Measurements from ENCODE around the gene GPRC5A.

Gene GPRC5A

DNA sequence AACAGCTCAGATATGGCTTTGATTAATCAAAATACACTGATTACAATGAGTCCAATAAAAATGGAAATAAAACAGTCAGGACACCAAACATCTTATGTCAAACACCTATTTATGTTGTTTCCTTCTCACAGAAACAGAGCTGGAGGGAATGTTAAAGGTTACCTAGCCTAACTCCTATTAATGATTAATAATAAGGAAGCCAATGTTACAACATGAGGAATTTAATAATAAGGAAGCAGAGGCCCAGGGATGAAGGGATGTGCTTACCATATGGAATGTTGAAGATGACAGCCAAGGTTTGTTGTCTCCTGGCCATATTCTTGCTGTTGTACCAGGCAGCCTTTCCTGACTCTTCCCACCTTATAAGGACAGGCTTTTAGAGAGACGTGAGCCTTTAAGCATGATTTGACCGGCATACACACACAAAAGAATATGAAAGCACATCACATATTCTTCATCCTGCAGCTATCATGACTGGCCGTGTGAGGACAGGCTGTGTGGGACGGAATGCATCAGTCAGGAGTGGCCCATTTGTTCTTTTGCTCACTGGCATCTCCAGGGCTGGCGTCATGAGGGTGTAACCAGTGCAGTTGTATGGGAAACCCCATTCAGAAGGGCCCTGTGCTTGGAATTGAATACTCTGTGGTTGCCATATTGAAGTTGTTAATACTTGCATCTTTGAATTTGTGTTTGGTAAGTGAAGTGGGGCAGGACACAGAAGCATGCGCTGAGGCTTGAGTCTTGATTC, 63.7 kb downstream of the GPRC5A start:
- no peak overlapping the region for H3K4me3 ChIP-seq (replicated peaks in 1 of 2; ENCODE audit: low read depth in 2 of 2, low read length in 2 of 2)
- DNase-seq (ENCODE audit: low read depth in 2 of 2), result no peak
- TF ChIP-seq, protein P1, sequence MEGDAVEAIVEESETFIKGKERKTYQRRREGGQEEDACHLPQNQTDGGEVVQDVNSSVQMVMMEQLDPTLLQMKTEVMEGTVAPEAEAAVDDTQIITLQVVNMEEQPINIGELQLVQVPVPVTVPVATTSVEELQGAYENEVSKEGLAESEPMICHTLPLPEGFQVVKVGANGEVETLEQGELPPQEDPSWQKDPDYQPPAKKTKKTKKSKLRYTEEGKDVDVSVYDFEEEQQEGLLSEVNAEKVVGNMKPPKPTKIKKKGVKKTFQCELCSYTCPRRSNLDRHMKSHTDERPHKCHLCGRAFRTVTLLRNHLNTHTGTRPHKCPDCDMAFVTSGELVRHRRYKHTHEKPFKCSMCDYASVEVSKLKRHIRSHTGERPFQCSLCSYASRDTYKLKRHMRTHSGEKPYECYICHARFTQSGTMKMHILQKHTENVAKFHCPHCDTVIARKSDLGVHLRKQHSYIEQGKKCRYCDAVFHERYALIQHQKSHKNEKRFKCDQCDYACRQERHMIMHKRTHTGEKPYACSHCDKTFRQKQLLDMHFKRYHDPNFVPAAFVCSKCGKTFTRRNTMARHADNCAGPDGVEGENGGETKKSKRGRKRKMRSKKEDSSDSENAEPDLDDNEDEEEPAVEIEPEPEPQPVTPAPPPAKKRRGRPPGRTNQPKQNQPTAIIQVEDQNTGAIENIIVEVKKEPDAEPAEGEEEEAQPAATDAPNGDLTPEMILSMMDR (IDR thresholded peaks at IDR 0.05; ENCODE audit: low read depth, low read length), result no peak

DNA sequence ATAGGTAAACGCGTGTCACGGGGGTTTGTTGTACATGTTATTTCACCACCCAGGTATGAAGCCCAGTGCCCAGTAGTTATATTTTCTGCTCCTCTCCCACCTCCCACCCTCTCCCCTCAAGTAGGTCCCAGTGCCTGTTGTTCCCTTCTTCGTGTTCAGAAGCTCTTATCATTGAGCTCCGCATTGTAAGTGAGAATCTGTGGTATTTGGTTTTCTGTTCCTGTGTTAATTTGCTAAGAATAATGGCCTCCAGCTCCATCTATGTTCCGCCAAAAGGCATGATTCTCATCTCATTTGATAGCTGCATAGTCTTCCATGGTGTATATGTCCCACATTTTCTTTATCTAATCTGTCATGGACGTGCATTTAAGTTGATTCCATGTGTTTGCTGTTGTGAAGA, 67.5 kb downstream of the GPRC5A start:
- no peak overlapping the region for H3K4me3 ChIP-seq (replicated peaks in 1 of 2; ENCODE audit: low read depth in 2 of 2, low read length in 2 of 2)
- DNase-seq (ENCODE audit: low read depth in 2 of 2), result no peak
- TF ChIP-seq, protein P1 (IDR thresholded peaks at IDR 0.05; ENCODE audit: low read depth, low read length), result no peak

DNA sequence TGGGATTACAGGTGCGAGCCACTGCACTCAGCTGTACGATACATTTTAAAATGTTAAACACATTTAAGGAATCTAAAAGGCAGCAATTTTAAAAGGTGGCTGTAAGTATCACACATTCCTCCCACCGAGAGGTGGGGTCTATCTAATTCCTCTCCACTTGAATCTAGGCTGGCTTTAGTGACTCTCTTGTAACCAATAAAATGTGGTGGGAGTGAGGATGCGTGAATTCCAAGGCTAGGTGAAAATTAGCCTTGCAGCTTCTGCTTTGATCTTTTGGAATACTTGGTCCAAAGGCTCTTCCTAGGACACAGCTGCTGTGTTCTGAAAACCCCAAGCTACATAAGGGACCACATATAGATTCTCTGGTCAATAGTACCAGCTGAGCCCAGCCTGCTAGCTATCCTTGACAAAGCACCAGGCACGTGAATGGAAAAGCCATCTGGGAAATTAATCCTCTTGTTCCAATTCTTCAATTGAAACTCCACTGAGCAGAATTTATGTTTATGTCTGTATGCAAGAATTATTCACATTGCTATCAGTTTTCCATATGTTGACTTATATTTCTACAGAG, 69.4 kb downstream of the GPRC5A start:
- TF ChIP-seq, protein P1 (IDR thresholded peaks at IDR 0.05; ENCODE audit: low read depth, low read length), result no peak
- no peak for DNase-seq (ENCODE audit: low read depth in 2 of 2)
- no peak overlapping the region for H3K4me3 ChIP-seq (replicated peaks in 1 of 2; ENCODE audit: low read depth in 2 of 2, low read length in 2 of 2)

- TF ChIP-seq, protein P1 (IDR thresholded peaks at IDR 0.05; ENCODE audit: low read depth, low read length), result no peak
- H3K4me3 ChIP-seq (replicated peaks in 1 of 2; ENCODE audit: low read depth in 2 of 2, low read length in 2 of 2), result no peak overlapping the region
- no peak for DNase-seq (ENCODE audit: low read depth in 2 of 2)
These were observed 72.9 kb downstream of the GPRC5A start for GRCh38 chr12:12964255-12964654.

DNA sequence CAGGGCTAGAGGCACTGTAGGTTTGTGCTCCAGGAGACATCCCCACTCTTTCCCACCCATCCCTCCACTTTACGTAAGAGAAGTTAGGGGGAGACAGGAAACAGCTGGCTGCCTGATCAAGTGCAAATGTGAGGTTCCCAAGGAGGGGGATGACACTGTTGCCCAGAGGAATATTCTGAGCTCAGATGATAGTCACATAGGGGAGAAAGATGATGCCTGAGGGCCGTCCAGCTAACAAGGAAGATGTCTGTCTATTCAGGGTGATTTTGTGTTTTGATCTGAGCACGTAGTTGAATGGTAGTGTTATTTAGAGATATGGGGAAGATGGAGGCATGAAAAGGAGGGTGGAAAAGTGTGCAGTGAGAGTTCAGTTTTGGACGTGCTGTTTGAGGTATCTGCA, 74.5 kb downstream of the GPRC5A start:
- TF ChIP-seq, protein P1 (IDR thresholded peaks at IDR 0.05; ENCODE audit: low read depth, low read length), result no peak
- no peak overlapping the region for H3K4me3 ChIP-seq (replicated peaks in 1 of 2; ENCODE audit: low read depth in 2 of 2, low read length in 2 of 2)
- no peak for DNase-seq (ENCODE audit: low read depth in 2 of 2)
